GM23338 (cell line): Measurements from ENCODE around the gene CCDC9B. TPM values are rescaled to one million over a fixed set of nuclear protein-coding genes. Genes with fewer than 3 reads are reported as not detected.

Source experiments
- ATAC-seq: fragments of 200-7000 bp; cut with Tn5 transposase; 3 replicates; pipeline ENCODE4 v1.9.1; 2020
- DNase-seq: peaks from one replicate; pipeline ENCODE4 v3.0.0-alpha.2; 2015; ENCODE audit warnings: low spot score
- H2AFZ ChIP-seq: fragments of 200-600 bp; sonication (generic); 2 replicates; pipeline ENCODE4 v1.8.0; 2016; ENCODE audit warnings: antibody characterized with exemption, mild to moderate bottlenecking, moderate library complexity
- H3F3A ChIP-seq: fragments of 200-600 bp; sonication (generic); replicated peaks from 2 replicates; pipeline ENCODE4 v1.8.0; 2017; ENCODE audit warnings: antibody characterized with exemption, mixed run types, low read depth
- H3K27ac ChIP-seq: fragments of 200-600 bp; sonication (generic); 2 replicates; pipeline ENCODE4 v1.6.1; 2016; ENCODE audit warnings: low read depth
- H3K27me3 ChIP-seq: fragments of 200-600 bp; sonication (generic); 2 replicates; pipeline ENCODE4 v1.8.0; 2016; ENCODE audit warnings: mild to moderate bottlenecking, mixed run types, moderate library complexity; ENCODE audit not compliant: insufficient read depth
- H3K36me3 ChIP-seq: fragments of 200-600 bp; sonication (generic); 2 replicates; pipeline ENCODE4 v1.8.0; 2016; ENCODE audit warnings: mild to moderate bottlenecking; ENCODE audit not compliant: insufficient read depth
- H3K4me1 ChIP-seq: fragments of 200-600 bp; sonication (generic); 2 replicates; pipeline ENCODE4 v1.8.0; 2016; ENCODE audit warnings: mild to moderate bottlenecking, moderate library complexity; ENCODE audit not compliant: insufficient read depth
- H3K4me2 ChIP-seq: fragments of 200-600 bp; sonication (generic); 2 replicates; pipeline ENCODE4 v1.7.1; 2017; ENCODE audit warnings: mixed run types
- H3K4me3 ChIP-seq: fragments of 200-600 bp; sonication (generic); 2 replicates; pipeline ENCODE4 v1.6.1; 2016; ENCODE audit warnings: mixed run types
- H3K79me2 ChIP-seq: fragments of 200-600 bp; sonication (generic); replicated peaks from 2 replicates; pipeline ENCODE4 v1.8.0; 2017; ENCODE audit warnings: mild to moderate bottlenecking; ENCODE audit not compliant: insufficient read depth
- H3K9me2 ChIP-seq: fragments of 200-600 bp; sonication (generic); 2 replicates; pipeline ENCODE4 v1.8.0; 2017; ENCODE audit not compliant: insufficient read depth
- H4K20me1 ChIP-seq: fragments of 200-600 bp; sonication (generic); replicated peaks from 2 replicates; pipeline ENCODE4 v1.8.0; 2017; ENCODE audit warnings: mild to moderate bottlenecking; ENCODE audit not compliant: insufficient read depth
- H3K27ac Mint-ChIP-seq: 2 replicates; pipeline ENCODE4 v1.8.0; 2020; ENCODE audit warnings: inconsistent platforms, mild to moderate bottlenecking, moderate library complexity, mixed read lengths
- H3K27me3 Mint-ChIP-seq: 3 replicates; pipeline ENCODE4 v1.8.0; 2022; ENCODE audit warnings: low read depth, mild to moderate bottlenecking, moderate library complexity, mixed read lengths, inconsistent platforms; ENCODE audit not compliant: insufficient read depth, poor library complexity
- H3K36me3 Mint-ChIP-seq: 3 replicates; pipeline ENCODE4 v1.8.0; 2021; ENCODE audit warnings: low read depth, mild to moderate bottlenecking, inconsistent platforms, moderate library complexity, mixed read lengths
- H3K4me1 Mint-ChIP-seq: 3 replicates; pipeline ENCODE4 v1.8.0; 2020; ENCODE audit warnings: mild to moderate bottlenecking, inconsistent platforms, mixed read lengths
- H3K4me3 Mint-ChIP-seq: 3 replicates; pipeline ENCODE4 v1.8.0; 2021; ENCODE audit warnings: moderate library complexity, mild to moderate bottlenecking, inconsistent platforms, mixed read lengths
- H3K9me3 Mint-ChIP-seq: 3 replicates; pipeline ENCODE4 v1.8.0; 2020; ENCODE audit warnings: moderate library complexity, mild to moderate bottlenecking, inconsistent platforms, mixed read lengths
- ETS1 ChIP-seq: IDR thresholded peaks from 2 replicates; pipeline ENCODE4 v1.6.1; 2016; ENCODE audit warnings: antibody characterized with exemption
- EZH2 ChIP-seq: fragments of 200-600 bp; sonication (generic); IDR thresholded peaks from one replicate; pipeline ENCODE4 v1.8.0; 2017; ENCODE audit warnings: antibody characterized with exemption, mild to moderate bottlenecking, low read depth; ENCODE audit not compliant: unreplicated experiment
- NANOG ChIP-seq: IDR thresholded peaks from 2 replicates; pipeline ENCODE4 v1.6.1; 2016; ENCODE audit warnings: antibody characterized with exemption, borderline replicate concordance
- REST ChIP-seq: IDR thresholded peaks from one replicate; pipeline ENCODE4 v1.6.1; 2018; ENCODE audit warnings: antibody characterized with exemption; ENCODE audit not compliant: unreplicated experiment
- STAT1 ChIP-seq: IDR thresholded peaks from one replicate; pipeline ENCODE4 v1.6.1; 2016; ENCODE audit warnings: antibody characterized with exemption; ENCODE audit not compliant: unreplicated experiment
- ZNF114 ChIP-seq: fragments of 250-450 bp; sonication (Bioruptor Pico); IDR thresholded peaks from 2 replicates; pipeline ENCODE4 v1.5.0; 2020; ENCODE audit warnings: mild to moderate bottlenecking, moderate library complexity
- ZNF331 ChIP-seq: fragments of 250-450 bp; sonication (Bioruptor Pico); IDR thresholded peaks from 2 replicates; pipeline ENCODE4 v1.5.0; 2020; ENCODE audit warnings: low read depth, mild to moderate bottlenecking, moderate library complexity
- polyA plus RNA-seq: library from polyadenylated mRNA; unstranded; fragments of >200 nt; fragmentation: Nextera tagmentation; extraction: Ambion mirVana; gene quantifications from 2 replicates; pipeline ENCODE4 v1.2.1, GENCODE V29; 2016
- total RNA-seq: library from RNA; depleted of rRNA; stranded (reverse); fragments of >200 nt; shearing (Covaris generic); gene quantifications from 2 replicates; pipeline ENCODE4 v1.2.3, GENCODE V29; 2014
- TF ChIP-seq, protein P1 (sequence below), 2 experiments: fragments of 200-600 bp in 1 of 2; sonication (generic) in 1 of 2; conservative IDR thresholded peaks; 2 replicates each; pipeline versions ENCODE4 v1.5.1 to v1.6.1; 2016 to 2017; ENCODE audit warnings: antibody characterized with exemption in 2 of 2, low read depth in 2 of 2, mild to moderate bottlenecking in 2 of 2, moderate library complexity in 1 of 2

CCDC9B gene
- total and polyA plus RNA-seq, 2 experiments from 2014 or later, result 0.18 to 0.97 TPM

DNA sequence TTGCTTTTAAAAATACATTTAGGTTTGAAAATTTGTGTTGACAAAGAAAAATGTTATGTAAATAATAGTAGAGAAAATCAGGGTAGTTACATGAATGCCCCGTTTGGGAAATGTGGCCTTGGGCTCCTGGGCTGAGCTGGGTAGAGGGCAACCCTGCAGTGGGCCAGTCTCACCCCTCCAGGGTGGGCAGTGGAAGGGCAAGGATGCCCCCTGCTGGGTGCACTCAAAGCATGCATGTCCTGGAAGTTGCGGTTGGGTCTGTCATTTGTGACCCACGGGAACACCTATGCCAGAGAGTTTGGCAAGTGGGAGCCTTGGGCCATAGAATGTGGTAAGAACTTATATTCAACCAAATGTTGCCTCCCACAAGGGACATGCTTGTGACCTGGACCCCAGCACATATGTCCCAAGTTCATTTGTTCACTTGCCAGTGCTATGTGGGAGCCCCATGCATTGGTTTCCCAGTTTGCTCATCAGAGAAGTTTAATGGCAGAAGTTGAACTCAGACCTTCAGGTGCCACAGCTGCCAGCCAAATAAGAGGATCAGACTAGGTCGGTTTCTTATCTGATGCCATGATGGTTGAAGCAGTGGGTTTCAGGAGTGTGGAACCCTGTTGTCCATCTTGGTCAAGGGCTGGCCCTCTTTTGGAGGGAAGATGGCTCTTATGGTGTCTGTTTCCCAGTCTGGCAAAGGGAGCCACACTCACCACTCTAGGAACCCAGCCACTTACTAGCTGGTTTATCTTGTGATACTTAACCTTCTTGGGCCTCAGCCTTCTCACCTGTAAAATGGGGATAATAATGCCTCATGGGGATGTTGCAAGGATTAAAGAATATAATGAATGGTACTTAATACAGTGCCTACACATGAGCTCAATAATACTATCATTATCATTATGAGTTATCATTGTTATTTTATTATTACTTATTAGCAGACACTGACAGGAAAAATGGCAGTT lies 30.5 kb downstream of the CCDC9B start:
- Histone ChIP-seq H4K20me1 (no peaks in the 10 kb centered on the region), H3K9me2 (0 out of 2 replicates have a peak, but pooled peaks cover 7% of the 10 kb centered on the region), H2AFZ (no peak overlapping the region), H3K4me2 (no peak overlapping the region), H3K27ac (no peak overlapping the region), H3K36me3 (no peaks in the 10 kb centered on the region), H3K79me2 (no peaks in the 10 kb centered on the region), H3F3A (0 out of 2 replicates have a peak, but pooled peaks cover 5% of the 10 kb centered on the region), H3K27me3 (peaks cover 3% of the 10 kb centered on the region; the same call in 1 of the 2 replicates), H3K4me3 (no peak overlapping the region), H3K4me1 (peaks cover 29% of the 10 kb centered on the region)
- H3K27me3 Mint-ChIP-seq, result peaks cover 10% of the 10 kb centered on the region
- no peaks in the 10 kb centered on the region for H3K36me3 Mint-ChIP-seq
- DNase-seq (peak; percentile 87), ATAC-seq (peak; percentile 74)
- TF ChIP-seq, protein P1, sequence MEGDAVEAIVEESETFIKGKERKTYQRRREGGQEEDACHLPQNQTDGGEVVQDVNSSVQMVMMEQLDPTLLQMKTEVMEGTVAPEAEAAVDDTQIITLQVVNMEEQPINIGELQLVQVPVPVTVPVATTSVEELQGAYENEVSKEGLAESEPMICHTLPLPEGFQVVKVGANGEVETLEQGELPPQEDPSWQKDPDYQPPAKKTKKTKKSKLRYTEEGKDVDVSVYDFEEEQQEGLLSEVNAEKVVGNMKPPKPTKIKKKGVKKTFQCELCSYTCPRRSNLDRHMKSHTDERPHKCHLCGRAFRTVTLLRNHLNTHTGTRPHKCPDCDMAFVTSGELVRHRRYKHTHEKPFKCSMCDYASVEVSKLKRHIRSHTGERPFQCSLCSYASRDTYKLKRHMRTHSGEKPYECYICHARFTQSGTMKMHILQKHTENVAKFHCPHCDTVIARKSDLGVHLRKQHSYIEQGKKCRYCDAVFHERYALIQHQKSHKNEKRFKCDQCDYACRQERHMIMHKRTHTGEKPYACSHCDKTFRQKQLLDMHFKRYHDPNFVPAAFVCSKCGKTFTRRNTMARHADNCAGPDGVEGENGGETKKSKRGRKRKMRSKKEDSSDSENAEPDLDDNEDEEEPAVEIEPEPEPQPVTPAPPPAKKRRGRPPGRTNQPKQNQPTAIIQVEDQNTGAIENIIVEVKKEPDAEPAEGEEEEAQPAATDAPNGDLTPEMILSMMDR (conservative IDR thresholded peaks at IDR 0.05; ENCODE audit: low read depth in 2 of 2), result peak; percentile 82 to 99
- TF ChIP-seq ZNF114 (CRISPR knock-in tag), result no peak
- no peaks in the 10 kb centered on the region; the same call in 2 of the 3 replicates for H3K9me3 Mint-ChIP-seq
- H3K4me1 Mint-ChIP-seq, result peaks cover 31% of the 10 kb centered on the region
- no peak overlapping the region for H3K27ac Mint-ChIP-seq
- no peak overlapping the region; the same call in 2 of the 3 replicates for H3K4me3 Mint-ChIP-seq

DNA sequence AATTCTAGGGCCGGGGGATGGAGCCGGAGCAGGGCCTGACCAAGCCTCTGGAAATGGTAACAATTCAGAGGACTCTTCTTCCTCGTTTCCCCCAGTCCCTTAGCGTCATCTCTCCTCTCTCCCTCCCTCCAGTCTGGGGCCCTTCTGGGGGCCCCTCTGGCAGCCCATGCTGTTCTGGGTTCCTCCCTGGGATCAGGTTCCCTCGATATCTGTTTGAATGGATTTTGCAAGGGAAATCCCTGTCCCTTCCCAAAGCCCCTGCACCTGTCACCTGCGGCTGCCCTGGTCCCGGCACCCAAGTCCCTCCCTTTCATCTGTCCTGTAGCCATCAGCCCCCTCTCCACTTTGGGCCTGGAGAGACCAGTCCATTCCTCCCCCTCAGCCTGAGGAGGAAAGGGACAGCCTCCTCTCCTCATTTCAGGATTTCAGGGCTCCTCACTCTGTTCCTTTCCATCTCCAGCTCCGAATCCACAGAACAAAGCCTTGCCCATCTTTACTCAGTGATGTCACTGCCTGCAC lies 31.3 kb downstream of the CCDC9B start:
- no peak overlapping the region for H3K27ac ChIP-seq
- peaks cover 29% of the 10 kb centered on the region for H3K4me1 ChIP-seq
- Mint-ChIP-seq H3K36me3 (no peaks in the 10 kb centered on the region), H3K4me3 (no peak overlapping the region; the same call in 2 of the 3 replicates), H3K27ac (no peak overlapping the region), H3K27me3 (peaks cover 10% of the 10 kb centered on the region), H3K9me3 (no peaks in the 10 kb centered on the region; the same call in 2 of the 3 replicates), H3K4me1 (peaks cover 31% of the 10 kb centered on the region)
- H3K27me3 ChIP-seq, result peaks cover 3% of the 10 kb centered on the region; the same call in 1 of the 2 replicates
- DNase-seq (peak; percentile 31), ATAC-seq (no peak; the same call in 2 of the 3 replicates)
- no peaks in the 10 kb centered on the region for H3K79me2 ChIP-seq
- no peaks in the 10 kb centered on the region for H4K20me1 ChIP-seq
- 0 out of 2 replicates have a peak, but pooled peaks cover 5% of the 10 kb centered on the region for H3F3A ChIP-seq
- no peak overlapping the region for H2AFZ ChIP-seq
- H3K9me2 ChIP-seq, result no peaks in the 10 kb centered on the region
- no peaks in the 10 kb centered on the region for H3K36me3 ChIP-seq
- no peak overlapping the region; the same call in 1 of the 2 replicates for H3K4me3 ChIP-seq
- H3K4me2 ChIP-seq, result peak overlapping the region; percentile 73
- TF ChIP-seq REST (no peak), ZNF114 (CRISPR knock-in tag) (no peak), NANOG (no peak), ETS1 (no peak), STAT1 (no peak), EZH2 (no peak), ZNF331 (no peak)
